Astrocyte (in vitro differentiated cells and primary cell): ENCODE measurements around the gene COPZ1.

Experiments used
- EZH2 ChIP-seq: IDR thresholded peaks from 2 replicates; pipeline ENCODE4 v1.6.1; 2012; ENCODE audit warnings: mild to moderate bottlenecking, low read length, inconsistent platforms; ENCODE audit not compliant: insufficient read depth
- TF ChIP-seq, protein P1 (sequence below): IDR thresholded peaks from 2 replicates; pipeline ENCODE4 v1.5.1; 2011; ENCODE audit warnings: low read depth, mild to moderate bottlenecking, inconsistent platforms, low read length, moderate library complexity; ENCODE audit not compliant: insufficient read depth

- TF ChIP-seq, protein P1, sequence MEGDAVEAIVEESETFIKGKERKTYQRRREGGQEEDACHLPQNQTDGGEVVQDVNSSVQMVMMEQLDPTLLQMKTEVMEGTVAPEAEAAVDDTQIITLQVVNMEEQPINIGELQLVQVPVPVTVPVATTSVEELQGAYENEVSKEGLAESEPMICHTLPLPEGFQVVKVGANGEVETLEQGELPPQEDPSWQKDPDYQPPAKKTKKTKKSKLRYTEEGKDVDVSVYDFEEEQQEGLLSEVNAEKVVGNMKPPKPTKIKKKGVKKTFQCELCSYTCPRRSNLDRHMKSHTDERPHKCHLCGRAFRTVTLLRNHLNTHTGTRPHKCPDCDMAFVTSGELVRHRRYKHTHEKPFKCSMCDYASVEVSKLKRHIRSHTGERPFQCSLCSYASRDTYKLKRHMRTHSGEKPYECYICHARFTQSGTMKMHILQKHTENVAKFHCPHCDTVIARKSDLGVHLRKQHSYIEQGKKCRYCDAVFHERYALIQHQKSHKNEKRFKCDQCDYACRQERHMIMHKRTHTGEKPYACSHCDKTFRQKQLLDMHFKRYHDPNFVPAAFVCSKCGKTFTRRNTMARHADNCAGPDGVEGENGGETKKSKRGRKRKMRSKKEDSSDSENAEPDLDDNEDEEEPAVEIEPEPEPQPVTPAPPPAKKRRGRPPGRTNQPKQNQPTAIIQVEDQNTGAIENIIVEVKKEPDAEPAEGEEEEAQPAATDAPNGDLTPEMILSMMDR = no peak
- no peak for TF ChIP-seq EZH2
Measured at GRCh38 chr12:54395545-54395944, 70.6 kb downstream of the COPZ1 start.
